Right atrium auricular region (tissue), 2 donors: ENCODE results near the gene PSMC6. TPM values are rescaled to one million over a fixed set of nuclear protein-coding genes. Genes with fewer than 3 reads are reported as not detected.

Experiments
- DNase-seq: peaks from one replicate; pipeline ENCODE4 v3.0.0-alpha.2; 2019; ENCODE audit warnings: low spot score
- H3K27ac ChIP-seq, 2 donors: fragments of 200-600 bp; sonication (generic); 1 replicate in 1 of 2; 2 replicates in 1 of 2; pipeline ENCODE4 v1.5.1; 2016 to 2019
- H3K27me3 ChIP-seq, 2 donors: fragments of 200-600 bp; sonication (generic); one replicate each; pipeline versions ENCODE4 v1.5.1 to v1.6.0; 2017 to 2019
- H3K36me3 ChIP-seq: fragments of 200-600 bp; sonication (generic); one replicate; pipeline ENCODE4 v1.5.1; 2016
- H3K4me1 ChIP-seq, 2 donors: fragments of 200-600 bp; sonication (generic); one replicate each; pipeline versions ENCODE4 v1.5.1 to v1.6.0; 2017 to 2019
- H3K4me3 ChIP-seq, 2 donors: fragments of 200-600 bp; sonication (generic); 1 replicate in 1 of 2; 2 replicates in 1 of 2; pipeline ENCODE4 v1.5.1; 2017 to 2019; ENCODE audit warnings: mild to moderate bottlenecking in 1 of 2, moderate library complexity in 1 of 2
- H3K9me3 ChIP-seq, 2 donors: fragments of 200-600 bp; sonication (generic); one replicate each; pipeline ENCODE4 v1.5.1; 2019
- total RNA-seq, 2 donors: library from RNA; depleted of rRNA; stranded (reverse); fragments of >200 nt; gene quantifications; one replicate each; pipeline ENCODE4 v1.1.0, GENCODE V29; 2016
- TF ChIP-seq, protein P1 (sequence below), 2 donors: fragments of 200-600 bp; sonication (generic); IDR thresholded peaks; one replicate each; pipeline ENCODE4 v1.5.1; 2019; ENCODE audit warnings: antibody characterized with exemption in 2 of 2

Gene PSMC6
- total RNA-seq, 2 donors from 2014 or later: 60.1 to 77.4 TPM

DNA sequence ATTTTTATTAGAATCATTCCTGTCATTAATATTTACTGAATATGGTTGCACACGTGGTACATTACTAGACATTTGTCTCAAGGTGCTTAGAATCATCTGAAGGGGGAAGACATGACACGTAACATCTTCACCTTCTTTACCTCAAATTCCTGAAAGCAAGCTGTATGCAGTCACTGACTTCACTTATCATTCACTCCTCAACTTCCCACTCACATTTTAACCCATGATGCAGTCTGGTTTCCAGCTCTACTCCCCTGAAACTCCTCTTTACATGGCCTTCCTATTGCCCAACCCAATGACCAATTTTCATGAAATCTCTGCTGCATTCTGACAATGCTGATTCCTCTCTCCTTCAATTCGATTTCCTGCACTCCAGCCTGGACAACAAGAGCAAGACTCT lies 5.8 kb upstream of the PSMC6 start:
- DNase-seq: no peak
- Histone ChIP-seq H3K9me3 (no peaks in the 10 kb centered on the region), H3K27me3 (no peaks in the 10 kb centered on the region), H3K36me3 (no peaks in the 10 kb centered on the region), H3K4me1 (peaks cover 0 to 3% of the 10 kb centered on the region in 2 donors), H3K27ac (peak overlapping the region in 1 of 2 donors; percentile 1), H3K4me3 (no peak overlapping the region)
- TF ChIP-seq, protein P1, sequence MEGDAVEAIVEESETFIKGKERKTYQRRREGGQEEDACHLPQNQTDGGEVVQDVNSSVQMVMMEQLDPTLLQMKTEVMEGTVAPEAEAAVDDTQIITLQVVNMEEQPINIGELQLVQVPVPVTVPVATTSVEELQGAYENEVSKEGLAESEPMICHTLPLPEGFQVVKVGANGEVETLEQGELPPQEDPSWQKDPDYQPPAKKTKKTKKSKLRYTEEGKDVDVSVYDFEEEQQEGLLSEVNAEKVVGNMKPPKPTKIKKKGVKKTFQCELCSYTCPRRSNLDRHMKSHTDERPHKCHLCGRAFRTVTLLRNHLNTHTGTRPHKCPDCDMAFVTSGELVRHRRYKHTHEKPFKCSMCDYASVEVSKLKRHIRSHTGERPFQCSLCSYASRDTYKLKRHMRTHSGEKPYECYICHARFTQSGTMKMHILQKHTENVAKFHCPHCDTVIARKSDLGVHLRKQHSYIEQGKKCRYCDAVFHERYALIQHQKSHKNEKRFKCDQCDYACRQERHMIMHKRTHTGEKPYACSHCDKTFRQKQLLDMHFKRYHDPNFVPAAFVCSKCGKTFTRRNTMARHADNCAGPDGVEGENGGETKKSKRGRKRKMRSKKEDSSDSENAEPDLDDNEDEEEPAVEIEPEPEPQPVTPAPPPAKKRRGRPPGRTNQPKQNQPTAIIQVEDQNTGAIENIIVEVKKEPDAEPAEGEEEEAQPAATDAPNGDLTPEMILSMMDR (IDR thresholded peaks at IDR 0.05): no peak

DNA sequence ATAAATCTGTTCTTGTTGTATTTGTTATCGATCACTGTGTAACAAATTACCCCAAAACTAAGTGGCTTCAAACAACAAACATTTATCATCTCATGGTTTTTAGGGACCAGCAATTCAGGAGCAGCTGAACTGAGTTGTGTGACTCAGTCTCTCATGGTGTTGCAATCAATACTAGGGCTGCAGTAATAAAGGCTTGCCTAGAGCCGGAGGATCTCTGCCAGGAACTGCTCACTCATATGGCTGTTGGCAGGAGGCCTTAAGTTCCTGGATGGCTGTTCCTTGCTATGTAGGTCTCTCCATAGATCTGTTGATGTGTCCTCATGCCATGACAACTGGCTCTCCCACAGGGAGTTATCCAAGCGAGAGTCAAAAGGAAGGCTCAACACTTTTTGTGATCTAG lies 3.8 kb upstream of the PSMC6 start:
- Histone ChIP-seq H3K27ac (no peak overlapping the region), H3K27me3 (no peaks in the 10 kb centered on the region), H3K4me1 (peaks cover 0 to 7% of the 10 kb centered on the region in 2 donors), H3K4me3 (no peak overlapping the region), H3K9me3 (no peaks in the 10 kb centered on the region), H3K36me3 (no peaks in the 10 kb centered on the region)
- DNase-seq: peak; percentile 64
- TF ChIP-seq, protein P1 (IDR thresholded peaks at IDR 0.05): no peak

DNA sequence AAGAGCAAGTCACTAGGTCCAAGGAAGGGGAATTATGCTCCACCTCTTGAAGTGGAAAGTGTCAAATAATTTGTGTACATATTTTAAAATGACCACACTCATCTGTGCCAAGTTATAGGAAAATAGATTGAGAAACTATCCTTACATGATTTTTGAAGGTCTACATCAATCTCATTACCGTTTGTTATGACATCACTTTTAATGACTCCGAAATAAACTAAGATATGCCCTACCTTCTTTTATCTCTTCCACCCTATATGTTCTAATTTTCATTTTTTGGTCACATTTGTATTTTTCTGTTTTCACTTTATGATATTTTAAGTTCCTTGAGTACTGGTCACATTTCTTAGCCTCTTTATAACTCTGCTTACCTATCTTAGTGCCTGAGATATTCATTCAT lies 3.3 kb upstream of the PSMC6 start:
- no peak for DNase-seq
- H3K9me3 ChIP-seq: no peaks in the 10 kb centered on the region
- no peak overlapping the region for H3K4me3 ChIP-seq
- TF ChIP-seq, protein P1 (IDR thresholded peaks at IDR 0.05): no peak
- H3K27ac ChIP-seq: no peak overlapping the region
- H3K36me3 ChIP-seq: no peaks in the 10 kb centered on the region
- no peaks in the 10 kb centered on the region for H3K27me3 ChIP-seq
- H3K4me1 ChIP-seq: peaks cover 0 to 11% of the 10 kb centered on the region in 2 donors

DNA sequence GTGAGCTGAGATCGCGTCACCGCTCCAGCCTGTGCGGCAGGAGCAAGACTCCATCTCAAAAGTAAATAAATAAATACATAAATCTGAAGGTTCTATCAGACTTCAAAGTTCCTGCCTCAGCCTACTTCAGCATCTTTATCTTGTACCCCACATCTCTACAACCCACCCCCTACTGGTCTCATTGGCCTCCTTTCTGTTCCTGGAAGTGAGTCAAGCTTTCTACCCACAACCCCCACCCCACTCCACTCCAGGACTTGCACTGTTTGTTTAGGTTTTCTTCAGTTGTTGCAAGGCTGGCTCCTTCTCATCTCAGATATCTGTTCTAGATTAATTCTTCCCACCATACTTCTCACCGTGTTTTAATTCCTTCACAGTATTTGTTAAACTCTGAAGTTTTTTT lies 714 bp upstream of the PSMC6 start:
- peaks cover 0 to 19% of the 10 kb centered on the region in 2 donors for H3K4me1 ChIP-seq
- H3K36me3 ChIP-seq: peaks cover 20% of the 10 kb centered on the region
- peak overlapping the region; percentile 85 to 89 for H3K27ac ChIP-seq
- no peak for DNase-seq
- H3K9me3 ChIP-seq: no peaks in the 10 kb centered on the region
- TF ChIP-seq, protein P1 (IDR thresholded peaks at IDR 0.05): no peak
- H3K4me3 ChIP-seq: peak overlapping the region; percentile 74 to 76
- H3K27me3 ChIP-seq: no peaks in the 10 kb centered on the region

DNA sequence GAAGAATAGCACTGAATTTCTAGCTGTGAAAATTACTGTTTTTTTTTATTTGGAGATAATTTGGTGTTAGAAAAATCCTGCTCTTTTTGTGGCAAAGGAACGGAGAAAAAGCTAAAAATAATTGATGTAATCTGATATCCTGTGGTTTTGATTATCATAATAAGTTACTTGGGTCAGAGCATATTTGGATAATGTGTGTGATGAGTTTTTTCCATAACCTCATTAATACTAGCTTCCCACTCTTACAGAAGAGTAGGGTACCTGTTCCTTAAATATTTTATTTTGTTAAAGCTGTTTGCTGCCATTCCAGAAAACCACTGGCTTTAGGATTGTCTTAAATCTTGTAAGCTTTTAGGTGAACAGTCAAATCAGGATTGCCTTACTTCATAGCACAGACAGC lies 4.7 kb downstream of the PSMC6 start:
- Histone ChIP-seq H3K27me3 (no peaks in the 10 kb centered on the region), H3K27ac (no peak overlapping the region), H3K36me3 (peaks cover 71% of the 10 kb centered on the region), H3K4me1 (peaks cover 0 to 19% of the 10 kb centered on the region in 2 donors), H3K9me3 (no peaks in the 10 kb centered on the region), H3K4me3 (no peak overlapping the region)
- no peak for DNase-seq
- TF ChIP-seq, protein P1 (IDR thresholded peaks at IDR 0.05): no peak

DNA sequence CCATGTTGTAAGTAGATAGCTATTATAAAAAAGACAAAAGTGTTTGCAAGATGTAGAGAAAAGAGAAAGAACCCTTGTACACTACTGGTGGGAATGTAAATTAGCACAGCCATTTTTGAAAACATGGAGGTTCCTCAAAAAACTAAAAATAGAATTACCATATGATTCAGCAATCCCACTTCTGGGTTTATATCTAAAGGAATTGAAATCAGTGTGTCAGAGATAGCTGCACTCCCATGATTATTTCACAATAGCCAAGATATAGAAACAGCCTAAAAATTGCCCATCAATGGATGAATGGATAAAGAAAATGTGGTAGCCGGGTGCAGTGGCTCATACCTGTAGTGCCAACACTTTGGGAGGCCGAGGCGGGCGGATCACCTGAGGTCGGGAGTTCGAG lies 9.2 kb downstream of the PSMC6 start:
- DNase-seq: no peak

More for the DNA sequence above, 9.2 kb downstream of the PSMC6 start:
- no peaks in the 10 kb centered on the region for H3K4me1 ChIP-seq
- no peak overlapping the region for H3K27ac ChIP-seq
- no peaks in the 10 kb centered on the region for H3K27me3 ChIP-seq
- H3K4me3 ChIP-seq: no peak overlapping the region
- no peaks in the 10 kb centered on the region for H3K9me3 ChIP-seq
- TF ChIP-seq, protein P1 (IDR thresholded peaks at IDR 0.05): no peak
- H3K36me3 ChIP-seq: peaks cover 88% of the 10 kb centered on the region
